ENCODE results near the gene ACTL10. TPM values are rescaled to one million over a fixed set of nuclear protein-coding genes. Genes with fewer than 3 reads are reported as not detected.
A peak's percentile ranks its signal among the peaks of the same experiment; 100 is the strongest.

ACTL10 gene
- total and polyA plus RNA-seq, 2 experiments from 2014 or later: 0.71 to 1.9 TPM

- TF ChIP-seq CTCF (conservative IDR thresholded peaks at IDR 0.05; ENCODE audit: low read depth in 2 of 2): no peak
Observed at GRCh38 chr20:33707668-33708067, 40.9 kb downstream of the ACTL10 start (continued).

DNA sequence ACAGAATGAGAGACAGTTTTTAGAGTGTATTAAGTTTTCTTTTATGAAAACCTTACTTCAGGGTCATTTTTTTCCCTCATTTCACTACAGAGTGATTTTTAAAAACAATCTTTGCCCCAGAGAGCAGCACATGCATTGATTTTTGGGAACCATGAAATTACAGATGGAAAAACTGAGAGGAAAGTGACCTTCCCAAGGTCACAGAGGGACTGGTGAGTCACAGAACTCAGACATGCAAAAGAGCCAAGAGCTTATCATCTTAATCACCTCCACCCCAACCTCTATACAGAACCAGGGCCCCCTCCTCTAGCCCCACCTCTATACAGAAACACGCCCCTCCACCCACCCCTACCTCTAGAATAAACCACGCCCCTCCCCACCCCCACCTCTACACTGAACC is 42.7 kb downstream of the ACTL10 start:
- Histone ChIP-seq H3K4me1 (ENCODE audit: insufficient read depth) (peaks cover 13% of the 10 kb centered on the region), H3K36me3 (ENCODE audit: insufficient read depth) (no peaks in the 10 kb centered on the region), H3K9me2 (ENCODE audit: insufficient read depth) (no peaks in the 10 kb centered on the region; the same call in 1 of the 2 replicates), H2AFZ (no peak overlapping the region), H3K4me2 (0 out of 2 replicates have a peak overlapping the region, but pooled peaks have one; percentile 5), H4K20me1 (replicated peaks; ENCODE audit: insufficient read depth) (no peaks in the 10 kb centered on the region), H3K27ac (ENCODE audit: low read depth) (peak overlapping the region; percentile 64; the same call in 1 of the 2 replicates), H3K4me3 (no peak overlapping the region), H3F3A (replicated peaks; ENCODE audit: low read depth) (0 out of 2 replicates have a peak, but pooled peaks cover 3% of the 10 kb centered on the region), H3K27me3 (ENCODE audit: insufficient read depth) (no peaks in the 10 kb centered on the region), H3K79me2 (replicated peaks; ENCODE audit: insufficient read depth) (no peaks in the 10 kb centered on the region)
- Mint-ChIP-seq H3K4me1 (peaks cover 16% of the 10 kb centered on the region), H3K27me3 (ENCODE audit: insufficient read depth, low read depth, poor library complexity) (peaks cover 9% of the 10 kb centered on the region), H3K4me3 (no peak overlapping the region), H3K27ac (no peak overlapping the region), H3K9me3 (no peaks in the 10 kb centered on the region), H3K36me3 (ENCODE audit: low read depth) (no peaks in the 10 kb centered on the region; the same call in 2 of the 3 replicates)
- TF ChIP-seq EZH2 (IDR thresholded peaks at IDR 0.05; ENCODE audit: low read depth, unreplicated experiment): no peak
- TF ChIP-seq, protein P1, sequence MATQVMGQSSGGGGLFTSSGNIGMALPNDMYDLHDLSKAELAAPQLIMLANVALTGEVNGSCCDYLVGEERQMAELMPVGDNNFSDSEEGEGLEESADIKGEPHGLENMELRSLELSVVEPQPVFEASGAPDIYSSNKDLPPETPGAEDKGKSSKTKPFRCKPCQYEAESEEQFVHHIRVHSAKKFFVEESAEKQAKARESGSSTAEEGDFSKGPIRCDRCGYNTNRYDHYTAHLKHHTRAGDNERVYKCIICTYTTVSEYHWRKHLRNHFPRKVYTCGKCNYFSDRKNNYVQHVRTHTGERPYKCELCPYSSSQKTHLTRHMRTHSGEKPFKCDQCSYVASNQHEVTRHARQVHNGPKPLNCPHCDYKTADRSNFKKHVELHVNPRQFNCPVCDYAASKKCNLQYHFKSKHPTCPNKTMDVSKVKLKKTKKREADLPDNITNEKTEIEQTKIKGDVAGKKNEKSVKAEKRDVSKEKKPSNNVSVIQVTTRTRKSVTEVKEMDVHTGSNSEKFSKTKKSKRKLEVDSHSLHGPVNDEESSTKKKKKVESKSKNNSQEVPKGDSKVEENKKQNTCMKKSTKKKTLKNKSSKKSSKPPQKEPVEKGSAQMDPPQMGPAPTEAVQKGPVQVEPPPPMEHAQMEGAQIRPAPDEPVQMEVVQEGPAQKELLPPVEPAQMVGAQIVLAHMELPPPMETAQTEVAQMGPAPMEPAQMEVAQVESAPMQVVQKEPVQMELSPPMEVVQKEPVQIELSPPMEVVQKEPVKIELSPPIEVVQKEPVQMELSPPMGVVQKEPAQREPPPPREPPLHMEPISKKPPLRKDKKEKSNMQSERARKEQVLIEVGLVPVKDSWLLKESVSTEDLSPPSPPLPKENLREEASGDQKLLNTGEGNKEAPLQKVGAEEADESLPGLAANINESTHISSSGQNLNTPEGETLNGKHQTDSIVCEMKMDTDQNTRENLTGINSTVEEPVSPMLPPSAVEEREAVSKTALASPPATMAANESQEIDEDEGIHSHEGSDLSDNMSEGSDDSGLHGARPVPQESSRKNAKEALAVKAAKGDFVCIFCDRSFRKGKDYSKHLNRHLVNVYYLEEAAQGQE (IDR thresholded peaks at IDR 0.05; ENCODE audit: unreplicated experiment): no peak
- no peak for TF ChIP-seq CREB1 (CRISPR knock-in tag; IDR thresholded peaks at IDR 0.05; ENCODE audit: low read depth)
- no peak for TF ChIP-seq POLR2AphosphoS5 (IDR thresholded peaks at IDR 0.05; ENCODE audit: low read depth)
- no peak for TF ChIP-seq ZNF462 (CRISPR knock-in tag; IDR thresholded peaks at IDR 0.05)
- peak; percentile 40 for ATAC-seq
- peak; percentile 50 for DNase-seq (ENCODE audit: low spot score)

Measured in GM23338 (cell line).